Right hindlimb (tissue), 1 donor: ENCODE results near the gene ARHGAP19.
A peak's percentile ranks its signal among the peaks of the same experiment; 100 is the strongest.
"Not testable (repeated sequence)": the region's sequence is repeated elsewhere in the genome, so short reads cannot be mapped to it uniquely, and the experiment has no call there.

Experiments used
- DNase-seq: peaks from one replicate; pipeline ENCODE4 v3.0.0-alpha.2; 2018

Gene ARHGAP19

GRCh38 chr10:97321032-97321803, 28.8 kb upstream of the ARHGAP19 start:
- DNase-seq = peak; percentile 62

GRCh38 chr10:97320480-97321031, 28.1 kb upstream of the ARHGAP19 start:
- peak; percentile 24 for DNase-seq

GRCh38 chr10:97319671-97320479, 27.4 kb upstream of the ARHGAP19 start:
- peak; percentile 54 for DNase-seq

GRCh38 chr10:97318772-97319651, 26.6 kb upstream of the ARHGAP19 start, which contains the start of gene FRAT1:
Gene FRAT1, plus strand, starts transcription at chr10:97319271. Its CDS starts 183 bp downstream, at chr10:97319454.
- DNase-seq = peak; percentile 94

- DNase-seq = no peak
Observed at GRCh38 chr10:97314671-97315070, 22.2 kb upstream of the ARHGAP19 start.

- no peak for DNase-seq
Observed at GRCh38 chr10:97312897-97313296, 20.5 kb upstream of the ARHGAP19 start.

GRCh38 chr10:97311111-97311626, 18.7 kb upstream of the ARHGAP19 start:
- no peak for DNase-seq

GRCh38 chr10:97307866-97308780, 15.7 kb upstream of the ARHGAP19 start:
- no peak for DNase-seq

- DNase-seq = no peak
Observed at GRCh38 chr10:97307441-97307840, 15.0 kb upstream of the ARHGAP19 start.

GRCh38 chr10:97302088-97302791, 9.8 kb upstream of the ARHGAP19 start:
- DNase-seq = no peak

GRCh38 chr10:97300980-97301379, 8.5 kb upstream of the ARHGAP19 start:
- DNase-seq = no peak

- DNase-seq = no peak
Observed at GRCh38 chr10:97298223-97298571, 5.8 kb upstream of the ARHGAP19 start.

GRCh38 chr10:97297556-97298222, 5.3 kb upstream of the ARHGAP19 start:
- no peak for DNase-seq

GRCh38 chr10:97292862-97293198, 393 bp upstream of the ARHGAP19 start:
- DNase-seq = no peak

- no peak for DNase-seq
Observed at GRCh38 chr10:97291357-97292096, 910 bp downstream of the ARHGAP19 start.

- not testable (repeated sequence) for DNase-seq
Observed at GRCh38 chr10:97290576-97291356, 1.7 kb downstream of the ARHGAP19 start.

- DNase-seq = not testable (repeated sequence)
Observed at GRCh38 chr10:97290076-97290475, 2.4 kb downstream of the ARHGAP19 start.

- DNase-seq = no peak
Observed at GRCh38 chr10:97280783-97281182, 11.7 kb downstream of the ARHGAP19 start.
